HCT116 (cell line): Measurements from ENCODE around the gene HDAC10. TPM values are rescaled to one million over a fixed set of nuclear protein-coding genes. Genes with fewer than 3 reads are reported as not detected.

Experiments
- ATAC-seq: fragments of 200-7000 bp; cut with Tn5 transposase; 2 replicates; pipeline ENCODE4 v1.9.1; 2020; ENCODE audit warnings: mild to moderate bottlenecking, moderate library complexity
- BruUV-seq: library from RNA; stranded (reverse); fragments of 400-500 nt; replicated peaks from 2 replicates; lab custom pipeline; 2021; lab: Mats Ljungman, UMichigan
- CTCF ChIA-PET: fragments of 300-600 bp; sonication (Branson Sonifier 250); formaldehyde crosslinking; loops from one replicate; lab custom pipeline; 2021; ENCODE audit warnings: antibody characterized with exemption; lab: Charles Lee
- POLR2A ChIA-PET: fragments of 300-600, 350-600 bp; sonication (Branson Sonifier 250); formaldehyde crosslinking; loops from one replicate; lab custom pipeline; 2021; ENCODE audit warnings: antibody characterized with exemption; lab: Charles Lee
- RAD21 ChIA-PET, 2 experiments: fragments of 300-600 bp; sonication (Branson Sonifier 250); formaldehyde crosslinking; loops; one replicate each; lab custom pipeline; 2023; ENCODE audit warnings: low total read pairs in 2 of 2; ENCODE audit not compliant: uncharacterized antibody in 2 of 2, unreplicated experiment in 2 of 2, low non-redundant PET in 1 of 2; lab: Charles Lee
- DNase-seq: peaks from one replicate; pipeline ENCODE4 v3.0.0-alpha.2; 2010; ENCODE audit warnings: low read depth, low spot score
- H2AFZ ChIP-seq: fragments of 200-600 bp; shearing (Covaris generic), sonication (generic); 2 replicates; pipeline ENCODE4 v1.6.1; 2017; ENCODE audit warnings: low read depth, mixed run types, mixed read lengths, antibody characterized with exemption, low read length; ENCODE audit not compliant: poor library complexity, severe bottlenecking
- H3K27ac ChIP-seq: 2 replicates; pipeline ENCODE4 v1.5.1; 2012; ENCODE audit warnings: low read depth, low read length
- H3K27me3 ChIP-seq: fragments of 200-600 bp; sonication (generic); 2 replicates; pipeline ENCODE4 v1.6.1; 2016; ENCODE audit warnings: mixed run types, low read length, mixed read lengths; ENCODE audit not compliant: insufficient read depth
- H3K36me3 ChIP-seq, 2 experiments: fragments of 200-500 bp in 1 of 2; fragments of 200-600 bp in 1 of 2; sonication (Bioruptor generic) in 1 of 2; sonication (generic) in 1 of 2; 2 replicates each; pipeline versions ENCODE4 v1.5.1 to v1.6.1; 2014 to 2016; ENCODE audit warnings: low read length in 2 of 2, inconsistent platforms in 1 of 2, mixed read lengths in 1 of 2, mixed run types in 1 of 2; ENCODE audit not compliant: insufficient read depth in 2 of 2, control insufficient read depth in 1 of 2
- H3K4me1 ChIP-seq, 2 experiments: fragments of 200-600 bp in 1 of 2; sonication (generic) in 1 of 2; 2 replicates each; pipeline versions ENCODE4 v1.5.1 to v1.6.1; 2012 to 2017; ENCODE audit warnings: low read length in 2 of 2, inconsistent platforms in 1 of 2, mild to moderate bottlenecking in 1 of 2, mixed read lengths in 1 of 2, mixed run types in 1 of 2, moderate library complexity in 1 of 2; ENCODE audit not compliant: insufficient read depth in 2 of 2, control insufficient read depth in 1 of 2
- H3K4me2 ChIP-seq: fragments of 200-600 bp; sonication (generic); 2 replicates; pipeline ENCODE4 v1.6.1; 2017; ENCODE audit warnings: mixed run types, low read length, mixed read lengths
- H3K4me3 ChIP-seq, 2 experiments: fragments of 200-600 bp in 1 of 2; sonication (generic) in 1 of 2; replicated peaks in 1 of 2; 2 replicates each; pipeline ENCODE4 v1.5.1; 2011 to 2016; ENCODE audit warnings: low read length in 2 of 2, control low read depth in 1 of 2, low read depth in 1 of 2, mild to moderate bottlenecking in 1 of 2, mixed read lengths in 1 of 2, mixed run types in 1 of 2
- H3K79me2 ChIP-seq: fragments of 200-600 bp; sonication (generic); 2 replicates; pipeline ENCODE4 v1.6.1; 2017; ENCODE audit warnings: mild to moderate bottlenecking, mixed run types, low read length, moderate library complexity, mixed read lengths; ENCODE audit not compliant: insufficient read depth
- H3K9ac ChIP-seq: fragments of 200-600 bp; sonication (generic); 2 replicates; pipeline ENCODE4 v1.6.1; 2016; ENCODE audit warnings: low read length, mixed read lengths
- H3K9me2 ChIP-seq: fragments of 200-600 bp; sonication (generic), shearing (Covaris generic); 2 replicates; pipeline ENCODE4 v1.6.1; 2017; ENCODE audit warnings: mixed run types, mild to moderate bottlenecking, moderate library complexity; ENCODE audit not compliant: insufficient read depth
- H3K9me3 ChIP-seq, 2 experiments: fragments of 200-500 bp in 1 of 2; fragments of 200-600 bp in 1 of 2; sonication (Bioruptor generic) in 1 of 2; sonication (generic) in 1 of 2; 2 replicates each; pipeline ENCODE4 v1.6.1; 2014 to 2017; ENCODE audit warnings: low read length in 2 of 2, mixed read lengths in 2 of 2, inconsistent platforms in 1 of 2, low read depth in 1 of 2, mild to moderate bottlenecking in 1 of 2, mixed run types in 1 of 2, moderate library complexity in 1 of 2; ENCODE audit not compliant: control insufficient read depth in 1 of 2, insufficient read depth in 1 of 2
- H4K20me1 ChIP-seq: fragments of 200-600 bp; sonication (generic), shearing (Covaris generic); 2 replicates; pipeline ENCODE4 v1.6.1; 2017; ENCODE audit warnings: mixed run types, mild to moderate bottlenecking, moderate library complexity; ENCODE audit not compliant: insufficient read depth
- CBX3 ChIP-seq: IDR thresholded peaks from 2 replicates; pipeline ENCODE4 v1.6.1; 2012; ENCODE audit warnings: low read depth
- ELF1 ChIP-seq: IDR thresholded peaks from 2 replicates; pipeline ENCODE4 v1.6.1; 2012; ENCODE audit warnings: low read depth, borderline replicate concordance
- POLR2A ChIP-seq: IDR thresholded peaks from 2 replicates; pipeline ENCODE4 v1.7.0; 2011; ENCODE audit warnings: borderline replicate concordance; ENCODE audit not compliant: insufficient read depth, insufficient read length; ENCODE audit errors: extremely low read depth
- POLR2AphosphoS5 ChIP-seq: IDR thresholded peaks from 2 replicates; pipeline ENCODE4 v1.6.1; 2011; ENCODE audit warnings: mild to moderate bottlenecking, low read depth, low read length, moderate library complexity
- RAD21 ChIP-seq: IDR thresholded peaks from 2 replicates; pipeline ENCODE4 v1.6.1; 2012; ENCODE audit warnings: low read depth, mild to moderate bottlenecking
- SP1 ChIP-seq: IDR thresholded peaks from 2 replicates; pipeline ENCODE4 v1.6.1; 2012; ENCODE audit warnings: low read depth
- TCF7L2 ChIP-seq: IDR thresholded peaks from 2 replicates; pipeline ENCODE4 v1.7.0; 2011; ENCODE audit warnings: borderline replicate concordance, inconsistent platforms; ENCODE audit not compliant: insufficient read depth, insufficient read length; ENCODE audit errors: extremely low read depth
- YY1 ChIP-seq: IDR thresholded peaks from 2 replicates; pipeline ENCODE4 v1.6.1; 2011; ENCODE audit warnings: low read length, low read depth, moderate library complexity, mild to moderate bottlenecking; ENCODE audit not compliant: insufficient replicate concordance; ENCODE audit errors: extremely low read depth
- intact Hi-C: fragments of 100-400 bp; cut with micrococcal nuclease; formaldehyde crosslinking; loops from 2 replicates; pipeline ENCODE4 v1.10.0; 2022
- total RNA-seq: library from RNA; stranded (reverse); gene quantifications from one replicate; pipeline ENCODE4 v1.2.1, GENCODE V29; 2021; ENCODE audit not compliant: unreplicated experiment
- TF ChIP-seq, protein P1 (sequence below): IDR thresholded peaks from 2 replicates; pipeline ENCODE4 v1.6.1; 2011; ENCODE audit warnings: mild to moderate bottlenecking, low read length, moderate library complexity; ENCODE audit not compliant: insufficient replicate concordance; ENCODE audit errors: extremely low read depth
- TF ChIP-seq, protein P2 (sequence below): IDR thresholded peaks from 2 replicates; pipeline ENCODE4 v1.6.1; 2012; ENCODE audit warnings: low read depth
- TF ChIP-seq, protein P3 (sequence below), 3 experiments: fragments of 200-600 bp in 1 of 3; sonication (generic) in 1 of 3; IDR thresholded peaks in 2 of 3; conservative IDR thresholded peaks in 1 of 3; 2 replicates each; pipeline ENCODE4 v1.5.1; 2012 to 2017; ENCODE audit warnings: low read depth in 2 of 3, low read length in 2 of 3, antibody characterized with exemption in 1 of 3, borderline replicate concordance in 1 of 3, control low read depth in 1 of 3, mild to moderate bottlenecking in 1 of 3, mixed read lengths in 1 of 3, mixed run types in 1 of 3, moderate library complexity in 1 of 3; ENCODE audit not compliant: insufficient read depth in 1 of 3
- TF ChIP-seq, protein P4 (sequence below): IDR thresholded peaks from 2 replicates; pipeline ENCODE4 v1.6.1; 2012

Gene HDAC10
- total RNA-seq, 1 experiment from 2014 or later: 67.5 TPM

DNA sequence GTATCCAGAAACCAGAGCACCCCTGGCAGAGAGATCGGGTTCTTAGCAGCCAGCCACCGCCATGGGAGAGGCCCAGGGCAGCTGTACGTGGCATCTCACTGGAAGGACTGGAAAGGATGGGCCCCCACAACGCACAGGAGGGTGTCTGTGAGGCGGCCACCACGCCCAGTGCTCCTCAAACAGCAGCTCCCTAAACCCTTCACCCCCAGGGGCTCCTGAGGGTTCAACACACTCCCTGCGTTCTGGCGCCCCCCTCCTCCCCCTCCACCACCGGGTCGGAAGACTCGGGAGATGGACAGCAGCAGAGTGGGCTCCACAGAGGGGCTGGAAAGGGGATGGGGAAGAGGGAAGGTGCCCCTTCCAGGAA is 9.4 kb upstream of the HDAC10 start:
- Histone ChIP-seq H4K20me1 (no peaks in the 10 kb centered on the region), H2AFZ (no peak overlapping the region), H3K9me3 (no peaks in the 10 kb centered on the region), H3K79me2 (peaks cover 28% of the 10 kb centered on the region), H3K9ac (peak overlapping the region; percentile 94), H3K27me3 (no peaks in the 10 kb centered on the region), H3K4me2 (peak overlapping the region; percentile 95), H3K4me1 (peaks cover 19 to 32% of the 10 kb centered on the region in 2 experiments), H3K27ac (peak overlapping the region; percentile 83), H3K9me2 (no peaks in the 10 kb centered on the region), H3K36me3 (peaks cover 0 to 11% of the 10 kb centered on the region in 2 experiments; a peak in 2 of 4 replicates), H3K4me3 (peak overlapping the region; percentile 79 to 90)
- POLR2A ChIA-PET: interaction anchor here (1.0 kb wide), 1 partner anchor 9 kb away, joined by 3 read pairs; no protein-coding TSS in a partner anchor
- TF ChIP-seq, protein P1, sequence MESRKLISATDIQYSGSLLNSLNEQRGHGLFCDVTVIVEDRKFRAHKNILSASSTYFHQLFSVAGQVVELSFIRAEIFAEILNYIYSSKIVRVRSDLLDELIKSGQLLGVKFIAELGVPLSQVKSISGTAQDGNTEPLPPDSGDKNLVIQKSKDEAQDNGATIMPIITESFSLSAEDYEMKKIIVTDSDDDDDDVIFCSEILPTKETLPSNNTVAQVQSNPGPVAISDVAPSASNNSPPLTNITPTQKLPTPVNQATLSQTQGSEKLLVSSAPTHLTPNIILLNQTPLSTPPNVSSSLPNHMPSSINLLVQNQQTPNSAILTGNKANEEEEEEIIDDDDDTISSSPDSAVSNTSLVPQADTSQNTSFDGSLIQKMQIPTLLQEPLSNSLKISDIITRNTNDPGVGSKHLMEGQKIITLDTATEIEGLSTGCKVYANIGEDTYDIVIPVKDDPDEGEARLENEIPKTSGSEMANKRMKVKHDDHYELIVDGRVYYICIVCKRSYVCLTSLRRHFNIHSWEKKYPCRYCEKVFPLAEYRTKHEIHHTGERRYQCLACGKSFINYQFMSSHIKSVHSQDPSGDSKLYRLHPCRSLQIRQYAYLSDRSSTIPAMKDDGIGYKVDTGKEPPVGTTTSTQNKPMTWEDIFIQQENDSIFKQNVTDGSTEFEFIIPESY: no peak
- TF ChIP-seq SP1: no peak
- TF ChIP-seq, protein P2, sequence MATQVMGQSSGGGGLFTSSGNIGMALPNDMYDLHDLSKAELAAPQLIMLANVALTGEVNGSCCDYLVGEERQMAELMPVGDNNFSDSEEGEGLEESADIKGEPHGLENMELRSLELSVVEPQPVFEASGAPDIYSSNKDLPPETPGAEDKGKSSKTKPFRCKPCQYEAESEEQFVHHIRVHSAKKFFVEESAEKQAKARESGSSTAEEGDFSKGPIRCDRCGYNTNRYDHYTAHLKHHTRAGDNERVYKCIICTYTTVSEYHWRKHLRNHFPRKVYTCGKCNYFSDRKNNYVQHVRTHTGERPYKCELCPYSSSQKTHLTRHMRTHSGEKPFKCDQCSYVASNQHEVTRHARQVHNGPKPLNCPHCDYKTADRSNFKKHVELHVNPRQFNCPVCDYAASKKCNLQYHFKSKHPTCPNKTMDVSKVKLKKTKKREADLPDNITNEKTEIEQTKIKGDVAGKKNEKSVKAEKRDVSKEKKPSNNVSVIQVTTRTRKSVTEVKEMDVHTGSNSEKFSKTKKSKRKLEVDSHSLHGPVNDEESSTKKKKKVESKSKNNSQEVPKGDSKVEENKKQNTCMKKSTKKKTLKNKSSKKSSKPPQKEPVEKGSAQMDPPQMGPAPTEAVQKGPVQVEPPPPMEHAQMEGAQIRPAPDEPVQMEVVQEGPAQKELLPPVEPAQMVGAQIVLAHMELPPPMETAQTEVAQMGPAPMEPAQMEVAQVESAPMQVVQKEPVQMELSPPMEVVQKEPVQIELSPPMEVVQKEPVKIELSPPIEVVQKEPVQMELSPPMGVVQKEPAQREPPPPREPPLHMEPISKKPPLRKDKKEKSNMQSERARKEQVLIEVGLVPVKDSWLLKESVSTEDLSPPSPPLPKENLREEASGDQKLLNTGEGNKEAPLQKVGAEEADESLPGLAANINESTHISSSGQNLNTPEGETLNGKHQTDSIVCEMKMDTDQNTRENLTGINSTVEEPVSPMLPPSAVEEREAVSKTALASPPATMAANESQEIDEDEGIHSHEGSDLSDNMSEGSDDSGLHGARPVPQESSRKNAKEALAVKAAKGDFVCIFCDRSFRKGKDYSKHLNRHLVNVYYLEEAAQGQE: no peak
- no peak for TF ChIP-seq TCF7L2
- TF ChIP-seq, protein P3, sequence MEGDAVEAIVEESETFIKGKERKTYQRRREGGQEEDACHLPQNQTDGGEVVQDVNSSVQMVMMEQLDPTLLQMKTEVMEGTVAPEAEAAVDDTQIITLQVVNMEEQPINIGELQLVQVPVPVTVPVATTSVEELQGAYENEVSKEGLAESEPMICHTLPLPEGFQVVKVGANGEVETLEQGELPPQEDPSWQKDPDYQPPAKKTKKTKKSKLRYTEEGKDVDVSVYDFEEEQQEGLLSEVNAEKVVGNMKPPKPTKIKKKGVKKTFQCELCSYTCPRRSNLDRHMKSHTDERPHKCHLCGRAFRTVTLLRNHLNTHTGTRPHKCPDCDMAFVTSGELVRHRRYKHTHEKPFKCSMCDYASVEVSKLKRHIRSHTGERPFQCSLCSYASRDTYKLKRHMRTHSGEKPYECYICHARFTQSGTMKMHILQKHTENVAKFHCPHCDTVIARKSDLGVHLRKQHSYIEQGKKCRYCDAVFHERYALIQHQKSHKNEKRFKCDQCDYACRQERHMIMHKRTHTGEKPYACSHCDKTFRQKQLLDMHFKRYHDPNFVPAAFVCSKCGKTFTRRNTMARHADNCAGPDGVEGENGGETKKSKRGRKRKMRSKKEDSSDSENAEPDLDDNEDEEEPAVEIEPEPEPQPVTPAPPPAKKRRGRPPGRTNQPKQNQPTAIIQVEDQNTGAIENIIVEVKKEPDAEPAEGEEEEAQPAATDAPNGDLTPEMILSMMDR (IDR thresholded peaks at IDR 0.05 in 2 of 3, conservative IDR thresholded peaks at IDR 0.05 in 1 of 3; ENCODE audit: borderline replicate concordance in 1 of 3, insufficient read depth in 1 of 3, low read depth in 2 of 3, low read length in 2 of 3): no peak
- TF ChIP-seq RAD21: no peak
- no peak for TF ChIP-seq POLR2AphosphoS5
- no peak for TF ChIP-seq CBX3
- TF ChIP-seq ELF1: no peak
- TF ChIP-seq POLR2A: no peak
- TF ChIP-seq YY1: no peak
- TF ChIP-seq, protein P4, sequence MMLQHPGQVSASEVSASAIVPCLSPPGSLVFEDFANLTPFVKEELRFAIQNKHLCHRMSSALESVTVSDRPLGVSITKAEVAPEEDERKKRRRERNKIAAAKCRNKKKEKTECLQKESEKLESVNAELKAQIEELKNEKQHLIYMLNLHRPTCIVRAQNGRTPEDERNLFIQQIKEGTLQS: no peak
- CTCF ChIA-PET: interaction anchor here (1.0 to 1.3 kb wide), 2 partner anchors 8 to 13 kb away, joined by 3 to 7 read pairs; no protein-coding TSS in a partner anchor
- 0 out of 2 replicates have a peak, but pooled peaks have one; percentile 4 for ATAC-seq
- no peak for DNase-seq
- intact Hi-C loops: no loop called here
- TSS peak; percentile 24 for BruUV-seq
- RAD21 ChIA-PET: interaction anchor here in 1 of 2 experiments (1.2 kb wide), 1 partner anchor 9 kb away, joined by 3 read pairs; the partner anchor contains the start of gene HDAC10
